ENCODE data around the gene UNC13A.
"Not testable (repeated sequence)": the region's sequence is repeated elsewhere in the genome, so short reads cannot be mapped to it uniquely, and the experiment has no call there.

The UNC13A gene

GRCh38 chr19:17554968-17555479 is 133.1 kb downstream of the UNC13A start:
- Histone ChIP-seq H3K9me2 (replicated peaks; ENCODE audit: insufficient read depth, low read length) (no peaks in the 10 kb centered on the region), H3K27me3 (ENCODE audit: low read length) (no peaks in the 10 kb centered on the region), H3K9me3 (ENCODE audit: insufficient read depth, low read length) (no peaks in the 10 kb centered on the region), H3F3A (ENCODE audit: insufficient read depth) (peaks cover 24% of the 10 kb centered on the region), H3K9ac (ENCODE audit: low read length) (peak overlapping the region; percentile 98), H2AFZ (ENCODE audit: low read depth, low read length, severe bottlenecking) (peak overlapping the region; percentile 79), H3K4me3 (ENCODE audit: insufficient read depth, low read length, poor library complexity, severe bottlenecking) (peak overlapping the region; percentile 94), H3K27ac (ENCODE audit: low read depth, low read length) (peak overlapping the region; percentile 44; the same call in 1 of the 2 replicates), H3K36me3 (ENCODE audit: low read length) (peaks cover 5% of the 10 kb centered on the region; the same call in 1 of the 2 replicates), H4K20me1 (ENCODE audit: low read depth, low read length) (no peaks in the 10 kb centered on the region), H3K79me2 (ENCODE audit: insufficient read depth, low read length) (peaks cover 20% of the 10 kb centered on the region), H3K4me2 (ENCODE audit: low read depth, low read length, poor library complexity, severe bottlenecking) (peak overlapping the region; percentile 81)
- TF ChIP-seq CTCF (IDR thresholded peaks at IDR 0.05; ENCODE audit: insufficient read depth, low read length, poor library complexity, severe bottlenecking) = no peak
- TF ChIP-seq EZH2phosphoT487 (conservative IDR thresholded peaks at IDR 0.05; ENCODE audit: low read length) = no peak

GRCh38 chr19:17553256-17553655 is 134.9 kb downstream of the UNC13A start:
- Histone ChIP-seq H3K27ac (ENCODE audit: low read depth, low read length) (peak overlapping the region; percentile 2; the same call in 1 of the 2 replicates), H4K20me1 (ENCODE audit: low read depth, low read length) (no peaks in the 10 kb centered on the region), H3K27me3 (ENCODE audit: low read length) (no peaks in the 10 kb centered on the region), H3K4me3 (ENCODE audit: insufficient read depth, low read length, poor library complexity, severe bottlenecking) (no peak overlapping the region), H3K36me3 (ENCODE audit: low read length) (peaks cover 5% of the 10 kb centered on the region; the same call in 1 of the 2 replicates), H3K9me3 (ENCODE audit: insufficient read depth, low read length) (no peaks in the 10 kb centered on the region), H3F3A (ENCODE audit: insufficient read depth) (peaks cover 24% of the 10 kb centered on the region), H3K4me2 (ENCODE audit: low read depth, low read length, poor library complexity, severe bottlenecking) (no peak overlapping the region), H3K9me2 (replicated peaks; ENCODE audit: insufficient read depth, low read length) (no peaks in the 10 kb centered on the region), H3K9ac (ENCODE audit: low read length) (no peak overlapping the region), H2AFZ (ENCODE audit: low read depth, low read length, severe bottlenecking) (no peak overlapping the region), H3K79me2 (ENCODE audit: insufficient read depth, low read length) (peaks cover 20% of the 10 kb centered on the region)
- TF ChIP-seq EZH2phosphoT487 (conservative IDR thresholded peaks at IDR 0.05; ENCODE audit: low read length) (no peak), CTCF (IDR thresholded peaks at IDR 0.05; ENCODE audit: insufficient read depth, low read length, poor library complexity, severe bottlenecking) (no peak)

- not testable (repeated sequence) for H3K9me3 ChIP-seq (ENCODE audit: insufficient read depth, low read length); H3K27me3 ChIP-seq (ENCODE audit: low read length); H3K27ac ChIP-seq (ENCODE audit: low read depth, low read length); H3K9ac ChIP-seq (ENCODE audit: low read length); H3K4me2 ChIP-seq (ENCODE audit: low read depth, low read length, poor library complexity, severe bottlenecking); H3K9me2 ChIP-seq (replicated peaks; ENCODE audit: insufficient read depth, low read length); H2AFZ ChIP-seq (ENCODE audit: low read depth, low read length, severe bottlenecking); H3K36me3 ChIP-seq (ENCODE audit: low read length); H3K4me3 ChIP-seq (ENCODE audit: insufficient read depth, low read length, poor library complexity, severe bottlenecking); H4K20me1 ChIP-seq (ENCODE audit: low read depth, low read length)
- peaks cover 24% of the 10 kb centered on the region for H3F3A ChIP-seq (ENCODE audit: insufficient read depth)
- peaks cover 20% of the 10 kb centered on the region for H3K79me2 ChIP-seq (ENCODE audit: insufficient read depth, low read length)
Measured at GRCh38 chr19:17552735-17553134, 135.4 kb downstream of the UNC13A start.
